Endothelial cell of umbilical vein (primary cell): ENCODE data around the gene SYNDIG1. TPM values are rescaled to one million over a fixed set of nuclear protein-coding genes. Genes with fewer than 3 reads are reported as not detected.

Experiments used
- BruUV-seq: library from RNA; stranded (reverse); fragments of 400-500 nt; replicated peaks from 2 replicates; lab custom pipeline; 2021; lab: Mats Ljungman, UMichigan
- CTCF ChIA-PET: fragments of 300-600, 350-600 bp; sonication (Branson Sonifier 250); formaldehyde crosslinking; loops from one replicate; lab custom pipeline; 2021; ENCODE audit warnings: antibody characterized with exemption, inconsistent platforms; lab: Charles Lee
- POLR2A ChIA-PET: fragments of 300-600, 350-600 bp; sonication (Branson Sonifier 250); formaldehyde crosslinking; loops from one replicate; lab custom pipeline; 2021; ENCODE audit warnings: antibody characterized with exemption, inconsistent platforms; lab: Charles Lee
- DNase-seq: peaks from one replicate; pipeline ENCODE4 v3.0.0-alpha.2; 2011; ENCODE audit warnings: low read depth, low spot score
- FAIRE-seq: peaks from 2 replicates; lab custom pipeline; 2011; peaks lifted over from hg19 to GRCh38; lab: Jason Lieb, UNC
- H2AFZ ChIP-seq: 2 replicates; pipeline ENCODE4 v1.6.0; 2012; ENCODE audit warnings: low read depth, low read length, control low read depth, inconsistent platforms
- H3K27ac ChIP-seq: 2 replicates; pipeline ENCODE4 v1.5.1; 2011; ENCODE audit warnings: low read depth, mild to moderate bottlenecking, control low read depth, low read length, moderate library complexity; ENCODE audit not compliant: insufficient read depth
- H3K27me3 ChIP-seq, 2 experiments: 2 replicates each; pipeline versions ENCODE4 v1.6.0 to v1.6.1; 2011; ENCODE audit warnings: low read length in 2 of 2, mixed read lengths in 1 of 2; ENCODE audit not compliant: control insufficient read depth in 2 of 2, insufficient read depth in 2 of 2
- H3K36me3 ChIP-seq, 2 experiments: 2 replicates in 1 of 2; 3 replicates in 1 of 2; pipeline ENCODE4 v1.5.1; 2011; ENCODE audit warnings: low read length in 2 of 2, mild to moderate bottlenecking in 1 of 2, moderate library complexity in 1 of 2; ENCODE audit not compliant: control insufficient read depth in 2 of 2, insufficient read depth in 2 of 2; ENCODE audit errors: extremely low read depth in 1 of 2
- H3K4me1 ChIP-seq: 3 replicates; pipeline ENCODE4 v1.5.1; 2011; ENCODE audit warnings: mild to moderate bottlenecking, low read length; ENCODE audit not compliant: control insufficient read depth, insufficient read depth; ENCODE audit errors: extremely low read depth
- H3K4me2 ChIP-seq: 2 replicates; pipeline ENCODE4 v1.6.1; 2011; ENCODE audit warnings: low read length, control low read depth, mixed read lengths; ENCODE audit not compliant: insufficient read depth
- H3K4me3 ChIP-seq, 3 experiments: fragments of 200-600 bp in 1 of 3; sonication (generic), shearing (Covaris generic) in 1 of 3; replicated peaks in 1 of 3; 2 replicates each; pipeline ENCODE4 v1.5.1; 2011 to 2016; ENCODE audit warnings: control low read depth in 3 of 3, low read length in 3 of 3, mild to moderate bottlenecking in 2 of 3, inconsistent platforms in 1 of 3, low read depth in 1 of 3, moderate library complexity in 1 of 3; ENCODE audit not compliant: insufficient read depth in 1 of 3
- H3K79me2 ChIP-seq: 2 replicates; pipeline ENCODE4 v1.6.0; 2012; ENCODE audit warnings: low read length, inconsistent platforms; ENCODE audit not compliant: control insufficient read depth, insufficient read depth
- H3K9ac ChIP-seq: replicated peaks from 2 replicates; pipeline ENCODE3; 2011; ENCODE audit warnings: low read length, control low read depth; ENCODE audit not compliant: insufficient read depth; ENCODE audit errors: extremely low read depth
- H3K9me1 ChIP-seq: replicated peaks from 3 replicates; pipeline ENCODE4 v1.6.0; 2011; ENCODE audit warnings: mild to moderate bottlenecking, low read length; ENCODE audit not compliant: control insufficient read depth, insufficient read depth; ENCODE audit errors: extremely low read depth
- H3K9me3 ChIP-seq: replicated peaks from 2 replicates; pipeline ENCODE4 v1.5.1; 2012; ENCODE audit warnings: low read length, inconsistent platforms; ENCODE audit not compliant: control insufficient read depth, insufficient read depth
- H4K20me1 ChIP-seq: replicated peaks from 2 replicates; pipeline ENCODE3; 2011; ENCODE audit warnings: mild to moderate bottlenecking, low read length; ENCODE audit not compliant: control insufficient read depth, insufficient read depth; ENCODE audit errors: extremely low read depth
- CTCF ChIP-seq, 2 donors: IDR thresholded peaks; 1 replicate in 1 of 2; 2 replicates in 1 of 2; pipeline ENCODE4 v1.5.1; 2011; ENCODE audit warnings: low read length in 2 of 2, mild to moderate bottlenecking in 2 of 2, moderate library complexity in 2 of 2, control low read depth in 1 of 2, inconsistent platforms in 1 of 2, low read depth in 1 of 2; ENCODE audit not compliant: insufficient read depth in 1 of 2; ENCODE audit errors: extremely low read depth in 1 of 2
- EZH2 ChIP-seq: IDR thresholded peaks from 2 replicates; pipeline ENCODE4 v1.6.1; 2012; ENCODE audit warnings: borderline replicate concordance, low read depth, mild to moderate bottlenecking, moderate library complexity, low read length, inconsistent platforms; ENCODE audit not compliant: severe bottlenecking
- FOS ChIP-seq: IDR thresholded peaks from 2 replicates; pipeline ENCODE4 v1.6.1; 2011; ENCODE audit warnings: mild to moderate bottlenecking, low read length, moderate library complexity, borderline replicate concordance; ENCODE audit not compliant: insufficient read depth
- GATA2 ChIP-seq: IDR thresholded peaks from 2 replicates; pipeline ENCODE4 v1.7.0; 2011; ENCODE audit warnings: low read depth, mild to moderate bottlenecking, moderate library complexity, mixed read lengths, low read length; ENCODE audit not compliant: insufficient read length, insufficient read depth
- JUN ChIP-seq: IDR thresholded peaks from 2 replicates; pipeline ENCODE4 v1.6.1; 2011; ENCODE audit warnings: borderline replicate concordance, low read depth; ENCODE audit not compliant: insufficient read length, insufficient read depth
- MYC ChIP-seq: IDR thresholded peaks from one replicate; pipeline ENCODE4 v1.6.1; 2011; ENCODE audit warnings: mild to moderate bottlenecking, low read depth, low read length
- POLR2A ChIP-seq: IDR thresholded peaks from 2 replicates; pipeline ENCODE4 v1.6.1; 2012; ENCODE audit warnings: low read depth, mild to moderate bottlenecking, control low read depth, low read length
- POLR2AphosphoS5 ChIP-seq: IDR thresholded peaks from 2 replicates; pipeline ENCODE4 v1.6.1; 2012; ENCODE audit warnings: low read depth, mild to moderate bottlenecking, control low read depth, low read length, moderate library complexity; ENCODE audit not compliant: insufficient read depth
- dilution Hi-C: fragments of 300-500 bp; cut with MboI; formaldehyde crosslinking; loops from one replicate; pipeline ENCODE4 v1.15.0; 2019; ENCODE audit warnings: low sequenced_read_pairs; ENCODE audit not compliant: extremely low pct_ligation_motif_present
- intact Hi-C: fragments of 100-400 bp; cut with micrococcal nuclease; formaldehyde crosslinking; loops from one replicate; pipeline ENCODE4 v1.10.0; 2022
- polyA plus RNA-seq, 4 experiments: library from polyadenylated mRNA; depleted of rRNA in 3 of 4; stranded (reverse) in 3 of 4; unstranded in 1 of 4; fragments of >200 nt; gene quantifications; 2 replicates each; pipeline versions ENCODE4 v1.2.1 to v1.2.3, GENCODE V29; 2011 to 2012; ENCODE audit warnings: missing spikeins in 1 of 4
- total RNA-seq: library from RNA; stranded (reverse); gene quantifications from 2 replicates; pipeline ENCODE4 v1.2.3, GENCODE V29; 2021
- TF ChIP-seq, protein P1 (sequence below): IDR thresholded peaks from 2 replicates; pipeline ENCODE4 v1.6.1; 2011; ENCODE audit not compliant: insufficient read depth, insufficient read length

SYNDIG1 gene
- total and polyA plus RNA-seq, 2 donors (not counting 3 experiments of a cell fraction or from before 2014, with no cell fraction given) = not detected

GRCh38 chr20:24609757-24610156 is 140.3 kb downstream of the SYNDIG1 start:
- H3K9me3 ChIP-seq = no peaks in the 10 kb centered on the region
- DNase-seq = no peak
- H3K4me3 ChIP-seq = no peak overlapping the region
- no peaks in the 10 kb centered on the region for H3K36me3 ChIP-seq
- no peaks in the 10 kb centered on the region for H3K9me1 ChIP-seq
- no peak overlapping the region for H2AFZ ChIP-seq
- no peak overlapping the region for H3K4me2 ChIP-seq
- POLR2A ChIA-PET = no interaction called here
- no peaks in the 10 kb centered on the region for H3K4me1 ChIP-seq
- H3K9ac ChIP-seq = no peak overlapping the region
- BruUV-seq = no TSS peak
- intact Hi-C loops = no loop called here
- TF ChIP-seq MYC (no peak), POLR2AphosphoS5 (no peak), POLR2A (no peak), EZH2 (no peak), CTCF (IDR thresholded peaks at IDR 0.05; ENCODE audit: extremely low read depth in 1 of 2, insufficient read depth in 1 of 2, low read depth in 1 of 2, low read length in 2 of 2) (no peak), JUN (no peak), FOS (no peak), GATA2 (no peak)
- TF ChIP-seq, protein P1, sequence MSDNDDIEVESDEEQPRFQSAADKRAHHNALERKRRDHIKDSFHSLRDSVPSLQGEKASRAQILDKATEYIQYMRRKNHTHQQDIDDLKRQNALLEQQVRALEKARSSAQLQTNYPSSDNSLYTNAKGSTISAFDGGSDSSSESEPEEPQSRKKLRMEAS = no peak
- no peaks in the 10 kb centered on the region for H4K20me1 ChIP-seq
- dilution Hi-C loops = no loop called here
- FAIRE-seq = no peak
- no peaks in the 10 kb centered on the region for H3K27me3 ChIP-seq
- no peak overlapping the region for H3K27ac ChIP-seq
- no peaks in the 10 kb centered on the region for H3K79me2 ChIP-seq
- CTCF ChIA-PET = no interaction called here
